IMR-90 (cell line): Measurements from ENCODE around the gene NHSL2. TPM values are rescaled to one million over a fixed set of nuclear protein-coding genes. Genes with fewer than 3 reads are reported as not detected.

ENCODE experiments used
- ATAC-seq: fragments of 200-7000 bp; cut with Tn5 transposase; 2 replicates; pipeline ENCODE4 v1.9.1; 2020; ENCODE audit warnings: low read depth, mild to moderate bottlenecking, moderate library complexity
- BruUV-seq: library from RNA; stranded (reverse); fragments of 400-500 nt; replicated peaks from 2 replicates; lab custom pipeline; 2021; lab: Mats Ljungman, UMichigan
- CTCF ChIA-PET: fragments of 300-600 bp; formaldehyde crosslinking; extraction: SDS; loops from one replicate; lab custom pipeline; 2021; ENCODE audit warnings: antibody characterized with exemption; lab: Yijun Ruan, JAX
- POLR2A ChIA-PET: fragments of 300-600 bp; sonication (Branson Sonifier 250); formaldehyde crosslinking; loops from one replicate; lab custom pipeline; 2022; ENCODE audit warnings: antibody characterized with exemption; ENCODE audit not compliant: unreplicated experiment; lab: Charles Lee
- DNase-seq: peaks from one replicate; pipeline ENCODE4 v3.0.0; 2013
- H2AFZ ChIP-seq: replicated peaks from 2 replicates; pipeline ENCODE3; 2013; ENCODE audit warnings: low read length, mild to moderate bottlenecking; ENCODE audit not compliant: poor library complexity
- H2AK5ac ChIP-seq: 2 replicates; pipeline ENCODE4 v1.6.1; 2013; ENCODE audit warnings: low read depth, low read length, inconsistent platforms
- H2AK9ac ChIP-seq: replicated peaks from 2 replicates; pipeline ENCODE3; 2013; ENCODE audit warnings: mild to moderate bottlenecking, low read depth, low read length, moderate library complexity; ENCODE audit not compliant: poor library complexity
- H2BK120ac ChIP-seq: 2 replicates; pipeline ENCODE4 v1.6.1; 2013; ENCODE audit warnings: low read depth, low read length, inconsistent platforms
- H2BK15ac ChIP-seq: 3 replicates; pipeline ENCODE4 v1.6.1; 2013; ENCODE audit warnings: low read depth, low read length, inconsistent platforms
- H2BK20ac ChIP-seq: 2 replicates; pipeline ENCODE4 v1.6.1; 2013; ENCODE audit warnings: low read depth, mild to moderate bottlenecking, inconsistent platforms, low read length, moderate library complexity
- H2BK5ac ChIP-seq: 2 replicates; pipeline ENCODE4 v1.6.1; 2013; ENCODE audit warnings: mild to moderate bottlenecking, low read depth, low read length, inconsistent platforms; ENCODE audit not compliant: poor library complexity, severe bottlenecking
- H3K14ac ChIP-seq: replicated peaks from 2 replicates; pipeline ENCODE4 v1.6.1; 2013; ENCODE audit warnings: low read depth, low read length, inconsistent platforms
- H3K18ac ChIP-seq: 2 replicates; pipeline ENCODE4 v1.6.1; 2013; ENCODE audit warnings: low read depth, low read length, control low read depth
- H3K23ac ChIP-seq: 2 replicates; pipeline ENCODE4 v1.6.1; 2013; ENCODE audit warnings: low read depth, low read length, inconsistent platforms
- H3K27ac ChIP-seq: 2 replicates; pipeline ENCODE4 v1.5.1; 2013; ENCODE audit warnings: mild to moderate bottlenecking, control low read depth, low read length; ENCODE audit not compliant: insufficient read depth
- H3K27me3 ChIP-seq: 2 replicates; pipeline ENCODE4 v1.6.1; 2013; ENCODE audit warnings: low read length; ENCODE audit not compliant: control insufficient read depth, insufficient read depth
- H3K36me3 ChIP-seq: 2 replicates; pipeline ENCODE4 v1.6.1; 2013; ENCODE audit warnings: low read length, mixed read lengths; ENCODE audit not compliant: control insufficient read depth, insufficient read depth
- H3K4ac ChIP-seq: 2 replicates; pipeline ENCODE4 v1.6.1; 2013; ENCODE audit warnings: low read depth, low read length, inconsistent platforms
- H3K4me1 ChIP-seq: 2 replicates; pipeline ENCODE4 v1.6.1; 2013; ENCODE audit warnings: low read length, mixed read lengths; ENCODE audit not compliant: control insufficient read depth, insufficient read depth
- H3K4me2 ChIP-seq: 2 replicates; pipeline ENCODE4 v1.6.1; 2013; ENCODE audit warnings: low read depth, mild to moderate bottlenecking, control low read depth, low read length, moderate library complexity
- H3K4me3 ChIP-seq: 2 replicates; pipeline ENCODE4 v1.5.1; 2013; ENCODE audit warnings: low read depth, mild to moderate bottlenecking, control low read depth, low read length, moderate library complexity; ENCODE audit not compliant: insufficient read depth
- H3K56ac ChIP-seq: 2 replicates; pipeline ENCODE4 v1.6.1; 2013; ENCODE audit warnings: low read length, inconsistent platforms; ENCODE audit not compliant: insufficient read depth; ENCODE audit errors: extremely low read depth
- H3K79me1 ChIP-seq, 2 experiments: 2 replicates each; pipeline ENCODE4 v1.6.1; 2013; ENCODE audit warnings: low read length in 2 of 2, inconsistent platforms in 1 of 2, low read depth in 1 of 2
- H3K9ac ChIP-seq: 2 replicates; pipeline ENCODE4 v1.6.1; 2013; ENCODE audit warnings: low read depth, low read length, control low read depth
- H3K9me1 ChIP-seq: 2 replicates; pipeline ENCODE4 v1.6.1; 2013; ENCODE audit warnings: low read length, inconsistent platforms; ENCODE audit not compliant: insufficient read depth
- H3K9me3 ChIP-seq: 2 replicates; pipeline ENCODE4 v1.6.1; 2013; ENCODE audit warnings: low read length; ENCODE audit not compliant: control insufficient read depth, insufficient read depth
- H4K20me1 ChIP-seq: 2 replicates; pipeline ENCODE4 v1.6.1; 2013; ENCODE audit warnings: low read length, inconsistent platforms; ENCODE audit not compliant: insufficient read depth
- H4K5ac ChIP-seq: 2 replicates; pipeline ENCODE4 v1.6.1; 2013; ENCODE audit warnings: mild to moderate bottlenecking, low read depth, low read length, control low read depth
- H4K8ac ChIP-seq, 2 experiments: 2 replicates each; pipeline ENCODE4 v1.6.1; 2013; ENCODE audit warnings: low read depth in 2 of 2, low read length in 2 of 2, control low read depth in 1 of 2, inconsistent platforms in 1 of 2
- H4K91ac ChIP-seq: 2 replicates; pipeline ENCODE4 v1.6.1; 2013; ENCODE audit warnings: low read depth, low read length, inconsistent platforms; ENCODE audit not compliant: insufficient read depth
- BHLHE40 ChIP-seq: fragments of 150-350 bp; IDR thresholded peaks from 2 replicates; pipeline ENCODE4 v1.6.1; 2016; ENCODE audit warnings: mild to moderate bottlenecking, low read depth, low read length
- CEBPB ChIP-seq: IDR thresholded peaks from 2 replicates; pipeline ENCODE4 v1.6.1; 2012; ENCODE audit warnings: low read depth, low read length, improper control_type of control experiment
- CHD1 ChIP-seq: IDR thresholded peaks from 2 replicates; pipeline ENCODE4 v1.6.1; 2012; ENCODE audit warnings: low read depth, low read length, improper control_type of control experiment
- CTCF ChIP-seq: conservative IDR thresholded peaks from 2 replicates; pipeline ENCODE4 v1.5.1; 2012; ENCODE audit warnings: mild to moderate bottlenecking, low read depth, low read length, improper control_type of control experiment
- FOS ChIP-seq: fragments of 150-350 bp; IDR thresholded peaks from 2 replicates; pipeline ENCODE4 v1.6.1; 2016; ENCODE audit warnings: low read depth, low read length
- MAFK ChIP-seq: IDR thresholded peaks from 2 replicates; pipeline ENCODE4 v1.6.1; 2012; ENCODE audit warnings: low read depth, low read length, improper control_type of control experiment
- MAZ ChIP-seq: IDR thresholded peaks from 2 replicates; pipeline ENCODE4 v1.6.1; 2012; ENCODE audit warnings: low read depth, mild to moderate bottlenecking, low read length, improper control_type of control experiment, moderate library complexity, borderline replicate concordance
- NFE2L2 ChIP-seq: fragments of 150-350 bp; IDR thresholded peaks from 2 replicates; pipeline ENCODE4 v1.6.1; 2016; ENCODE audit warnings: low read depth, mild to moderate bottlenecking, low read length
- POLR2A ChIP-seq: IDR thresholded peaks from 2 replicates; pipeline ENCODE4 v1.6.1; 2012; ENCODE audit warnings: mild to moderate bottlenecking, low read depth, low read length
- RAD21 ChIP-seq: IDR thresholded peaks from 2 replicates; pipeline ENCODE4 v1.6.1; 2012; ENCODE audit warnings: low read length, improper control_type of control experiment
- RFX5 ChIP-seq: IDR thresholded peaks from 2 replicates; pipeline ENCODE4 v1.8.0; 2012; ENCODE audit warnings: low read depth, mild to moderate bottlenecking, low read length, moderate library complexity
- SMC3 ChIP-seq: fragments of 150-350 bp; IDR thresholded peaks from 2 replicates; pipeline ENCODE4 v1.6.1; 2016; ENCODE audit warnings: low read depth, mild to moderate bottlenecking, antibody characterized with exemption, low read length, moderate library complexity
- USF2 ChIP-seq: fragments of 150-350 bp; IDR thresholded peaks from 2 replicates; pipeline ENCODE4 v1.6.1; 2017; ENCODE audit warnings: mild to moderate bottlenecking, antibody characterized with exemption, low read length, low read depth
- WGBS, 2 experiments: methylation state at CpG; one replicate each; pipeline versions ENCODE4 v1.1.5 to v1.1.7; 2013; ENCODE audit warnings: missing lambda C conversion rate in 2 of 2; ENCODE audit not compliant: insufficient read length in 1 of 2; ENCODE audit errors: extremely low coverage in 2 of 2; 5-methylcytosine and 5-hydroxymethylcytosine counted together
- dilution Hi-C: fragments of 300-500 bp; cut with HindIII; formaldehyde crosslinking; loops from one replicate; pipeline ENCODE4 v1.14.3; 2018; ENCODE audit warnings: low sequenced_read_pairs; ENCODE audit not compliant: unreplicated experiment
- in situ Hi-C: fragments of 300-500 bp; cut with MboI; formaldehyde crosslinking; loops from 3 replicates; pipeline ENCODE4 v1.14.3; 2019; ENCODE audit warnings: low sequenced_read_pairs, inconsistent platforms, mixed read lengths
- intact Hi-C: fragments of 100-400 bp; cut with micrococcal nuclease; formaldehyde crosslinking; loops from 2 replicates; pipeline ENCODE4 v1.10.0; 2022
- polyA plus RNA-seq, 3 experiments: library from polyadenylated mRNA; depleted of rRNA; stranded (reverse); fragments of >200 nt; gene quantifications; 2 replicates each; pipeline ENCODE4 v1.2.3, GENCODE V29; 2012; ENCODE audit warnings: low replicate concordance in 1 of 3
- total RNA-seq: library from RNA; depleted of rRNA; stranded (reverse); fragments of >200 nt; gene quantifications from 2 replicates; pipeline ENCODE4 v1.2.3, GENCODE V29; 2012

NHSL2 gene
- total and polyA plus RNA-seq, 2 of the 4 experiments (the other 2 are of a cell fraction), result 0.72 to 0.75 TPM

DNA sequence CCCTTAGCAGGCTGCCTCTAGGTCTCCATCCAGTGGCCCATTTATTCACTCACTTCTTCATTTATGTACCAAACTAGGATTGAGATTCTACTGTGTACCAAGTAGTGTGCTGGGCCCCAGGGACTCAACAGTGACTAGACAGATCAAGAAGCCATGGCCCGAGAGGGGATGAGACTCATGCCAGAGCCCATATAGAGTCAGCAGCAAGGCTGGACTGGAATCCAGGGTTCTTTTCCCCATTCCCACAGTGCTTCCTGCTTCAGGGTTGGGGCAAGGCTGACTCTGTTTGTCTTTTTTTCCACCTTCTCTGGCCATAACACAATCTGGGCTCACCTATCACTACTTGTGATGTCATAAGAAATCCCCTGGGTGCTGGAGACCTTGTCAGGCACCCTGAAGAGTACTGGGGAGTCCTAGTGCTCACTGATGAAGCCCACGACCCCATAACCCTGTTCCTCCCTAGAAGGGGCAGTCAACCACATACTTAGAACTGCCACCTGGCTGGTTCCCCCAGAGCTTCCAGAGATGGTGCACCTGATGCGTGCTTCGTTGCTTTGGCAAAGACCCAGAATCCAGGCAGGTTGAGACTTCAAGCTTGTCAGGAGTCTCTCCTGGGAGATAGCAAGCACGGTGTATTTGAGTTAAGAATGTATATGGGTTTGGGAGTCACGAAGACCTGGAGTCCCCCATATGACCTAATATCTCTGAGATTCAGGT lies 214.8 kb downstream of the NHSL2 start:
- Histone ChIP-seq H3K14ac (no peak overlapping the region), H2AK9ac (no peak overlapping the region), H2BK20ac (no peak overlapping the region), H3K27ac (no peak overlapping the region), H4K91ac (no peak overlapping the region; the same call in 1 of the 2 replicates), H3K27me3 (peaks cover 54% of the 10 kb centered on the region), H4K5ac (no peak overlapping the region), H2BK5ac (no peak overlapping the region), H3K18ac (no peak overlapping the region), H3K4ac (0 out of 2 replicates have a peak overlapping the region, but pooled peaks have one; percentile 38), H3K23ac (no peak overlapping the region), H2BK120ac (no peak overlapping the region), H3K9ac (no peak overlapping the region), H4K20me1 (no peaks in the 10 kb centered on the region), H3K56ac (no peak overlapping the region), H2BK15ac (no peak overlapping the region), H4K8ac (no peak overlapping the region), H3K9me1 (no peaks in the 10 kb centered on the region), H2AK5ac (no peak overlapping the region), H3K4me2 (no peak overlapping the region), H3K9me3 (peaks cover 2% of the 10 kb centered on the region; the same call in 1 of the 2 replicates), H3K79me1 (no peaks in the 10 kb centered on the region), H3K36me3 (no peaks in the 10 kb centered on the region), H3K4me1 (peaks cover 7% of the 10 kb centered on the region; the same call in 1 of the 2 replicates), H2AFZ (no peak overlapping the region), H3K4me3 (no peak overlapping the region)
- no CpG with 5 or more reads among the region's 6 CpGs for WGBS, 2 experiments
- ChIA-PET CTCF (interaction anchor here (0.5 to 1.8 kb wide), 3 partner anchors 88 to 143 kb away, joined by 3 to 5 read pairs (median 3); no protein-coding TSS in a partner anchor), POLR2A (no interaction called here)
- in situ Hi-C loops (loop anchor here (5.0 kb wide), 1 partner anchor 103 kb away; no protein-coding TSS in a partner anchor), intact Hi-C loops (loop anchor here (1.0 kb wide), 3 partner anchors 107 to 266 kb away; no protein-coding TSS in a partner anchor), dilution Hi-C loops (no loop called here)
- ATAC-seq, result no peak
- DNase-seq, result no peak
- BruUV-seq, result no TSS peak
- TF ChIP-seq POLR2A (no peak), MAZ (no peak), SMC3 (no peak), NFE2L2 (no peak), MAFK (no peak), FOS (no peak), USF2 (no peak), CHD1 (no peak), RFX5 (no peak), CEBPB (no peak), CTCF (no peak), RAD21 (no peak), BHLHE40 (no peak)
